Fibroblast of the aortic adventitia (primary cell): Measurements from ENCODE around the gene GJD2. TPM values are rescaled to one million over a fixed set of nuclear protein-coding genes. Genes with fewer than 3 reads are reported as not detected.

Experiments used
- DNase-seq: peaks from one replicate; pipeline ENCODE4 v3.0.0-alpha.2; 2010; ENCODE audit warnings: low read depth
- H3K4me3 ChIP-seq: 2 replicates; pipeline ENCODE4 v1.5.1; 2011; ENCODE audit warnings: low read depth, mild to moderate bottlenecking, control low read depth, low read length, moderate library complexity
- CTCF ChIP-seq: IDR thresholded peaks from 2 replicates; pipeline ENCODE4 v1.5.1; 2011; ENCODE audit warnings: mild to moderate bottlenecking, low read length, control low read depth, inconsistent platforms; ENCODE audit not compliant: insufficient read depth
- total RNA-seq: library from RNA; depleted of rRNA; stranded (reverse); fragments of >200 nt; gene quantifications from 2 replicates; pipeline ENCODE4 v1.2.3, GENCODE V29; 2012; ENCODE audit warnings: low replicate concordance

GJD2 gene
- total RNA-seq = not detected in 2 replicates

GRCh38 chr15:34754674-34755418 is at the start of gene GJD2:
Gene GJD2, minus strand, starts transcription at chr15:34754998. Its CDS starts 510 bp downstream, at chr15:34754488.
- no peak for DNase-seq
- no peak within 1 kb of the TSS for H3K4me3 ChIP-seq
- TF ChIP-seq CTCF = no peak

DNA sequence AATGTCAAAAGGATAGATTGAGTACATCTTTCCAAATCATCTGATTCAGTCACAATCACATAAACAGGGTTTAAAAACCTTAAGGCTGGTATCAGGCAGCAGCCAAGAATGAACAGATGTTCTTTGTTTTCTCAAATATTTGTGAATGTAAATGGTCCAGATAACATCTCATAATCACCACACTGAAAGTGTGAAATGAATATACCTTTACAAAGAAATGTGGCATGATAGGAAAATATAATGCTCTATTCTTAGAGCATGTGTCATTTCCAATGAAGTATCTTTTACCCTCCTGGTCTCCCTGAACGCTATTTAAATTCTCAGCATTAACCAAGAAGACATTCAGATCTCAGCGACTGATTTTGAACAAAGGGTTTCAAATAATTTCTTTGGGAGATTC is 49.3 kb upstream of the GJD2 start:
- no peak for TF ChIP-seq CTCF
- no peak for DNase-seq
- no peak overlapping the region for H3K4me3 ChIP-seq

DNA sequence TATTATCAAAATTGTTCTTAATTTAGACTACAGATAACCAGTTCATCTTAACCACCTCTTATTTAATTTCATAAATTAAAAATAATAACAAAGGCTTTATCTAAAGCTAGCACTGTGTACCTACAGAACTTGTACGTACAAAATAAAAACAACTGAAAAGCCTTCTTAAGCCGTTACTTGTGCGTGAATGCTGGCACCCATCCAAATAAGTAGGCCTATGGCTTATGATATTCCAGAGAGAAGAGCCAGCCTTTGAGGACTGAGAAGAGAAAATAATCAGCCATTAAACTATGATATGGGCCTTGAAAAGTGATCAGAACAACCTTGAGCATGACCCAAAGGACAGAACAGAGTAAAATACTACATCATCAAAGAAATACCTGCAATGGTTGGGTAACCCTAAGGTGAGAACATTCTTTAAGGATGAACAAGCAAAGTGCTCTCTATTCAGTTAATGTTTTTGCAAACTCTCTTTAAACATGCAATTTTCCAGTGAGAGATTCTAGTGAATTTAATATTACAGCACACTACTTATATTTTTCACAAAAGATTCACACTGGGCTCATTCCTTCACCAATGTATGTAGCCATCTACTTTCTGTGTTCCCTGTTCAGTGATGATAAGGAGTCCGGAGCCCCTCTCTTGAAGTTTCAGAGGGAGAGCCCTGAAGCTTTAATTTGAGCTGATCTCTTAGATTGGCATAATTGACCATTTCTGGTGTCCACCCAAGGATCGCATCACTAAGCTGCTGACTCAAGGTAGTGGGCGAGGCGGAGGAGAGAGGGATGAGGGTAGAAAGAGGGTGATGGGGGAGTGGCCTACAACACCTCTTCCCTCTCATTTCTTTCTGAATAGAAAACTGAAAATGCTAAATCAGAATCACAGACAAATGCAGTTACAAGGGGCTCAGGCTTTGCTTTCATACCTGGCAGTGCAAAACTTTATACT is 48.3 kb upstream of the GJD2 start:
- no peak for DNase-seq
- TF ChIP-seq CTCF = no peak
- H3K4me3 ChIP-seq = no peak overlapping the region

- no peak for DNase-seq
- no peak for TF ChIP-seq CTCF
- H3K4me3 ChIP-seq = no peak overlapping the region
These were observed 47.6 kb upstream of the GJD2 start for GRCh38 chr15:34802371-34802770.

DNA sequence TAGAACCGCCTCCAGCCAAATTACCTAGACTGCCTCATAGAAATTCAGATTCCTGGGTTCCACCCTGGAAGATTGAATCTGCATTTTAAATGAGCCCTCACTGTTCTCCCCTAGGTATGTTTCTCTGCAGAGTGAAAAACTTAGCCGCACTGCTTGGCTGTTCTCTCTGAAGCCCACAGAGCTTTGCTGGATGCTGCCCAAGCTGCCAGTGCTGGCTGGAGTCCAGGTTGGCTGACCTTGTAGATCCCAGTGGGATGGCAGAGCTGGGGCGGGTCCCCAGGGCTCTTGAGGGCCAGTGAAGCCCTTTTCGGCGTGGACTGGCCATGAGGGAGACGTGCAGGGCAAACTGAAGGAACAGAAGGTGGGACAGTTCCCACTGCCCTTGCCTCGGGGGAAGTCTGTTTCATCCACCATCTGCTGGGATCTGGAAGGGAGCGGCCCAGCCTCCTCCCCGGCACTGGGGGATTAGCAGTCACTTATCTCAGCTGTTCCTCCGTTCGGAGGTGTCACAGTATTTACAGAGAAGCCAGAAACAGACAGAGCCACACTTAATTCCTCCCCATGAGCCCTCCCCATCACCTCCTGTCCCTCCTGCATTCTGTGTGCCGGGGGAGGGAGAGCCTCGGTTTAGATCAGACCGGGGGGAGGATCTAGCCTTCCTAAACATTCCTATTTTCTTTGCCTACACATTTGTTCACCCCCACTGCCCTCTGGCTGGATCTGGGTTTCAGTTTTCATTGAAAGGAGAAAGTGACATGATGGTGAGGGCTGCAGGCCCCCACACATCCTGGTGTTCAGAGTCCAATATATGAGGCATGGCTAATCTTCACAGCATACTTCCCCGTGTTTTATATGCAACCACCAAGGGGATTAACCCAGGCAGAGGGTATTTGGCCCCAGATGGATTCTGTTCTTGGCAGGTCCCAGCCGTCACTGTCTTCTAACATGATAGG is 44.6 kb upstream of the GJD2 start:
- no peak for DNase-seq
- no peak overlapping the region for H3K4me3 ChIP-seq

More for the DNA sequence above, 44.6 kb upstream of the GJD2 start:
- TF ChIP-seq CTCF = no peak
